ENCODE measurements around the gene PTOV1.

PTOV1 gene

DNA sequence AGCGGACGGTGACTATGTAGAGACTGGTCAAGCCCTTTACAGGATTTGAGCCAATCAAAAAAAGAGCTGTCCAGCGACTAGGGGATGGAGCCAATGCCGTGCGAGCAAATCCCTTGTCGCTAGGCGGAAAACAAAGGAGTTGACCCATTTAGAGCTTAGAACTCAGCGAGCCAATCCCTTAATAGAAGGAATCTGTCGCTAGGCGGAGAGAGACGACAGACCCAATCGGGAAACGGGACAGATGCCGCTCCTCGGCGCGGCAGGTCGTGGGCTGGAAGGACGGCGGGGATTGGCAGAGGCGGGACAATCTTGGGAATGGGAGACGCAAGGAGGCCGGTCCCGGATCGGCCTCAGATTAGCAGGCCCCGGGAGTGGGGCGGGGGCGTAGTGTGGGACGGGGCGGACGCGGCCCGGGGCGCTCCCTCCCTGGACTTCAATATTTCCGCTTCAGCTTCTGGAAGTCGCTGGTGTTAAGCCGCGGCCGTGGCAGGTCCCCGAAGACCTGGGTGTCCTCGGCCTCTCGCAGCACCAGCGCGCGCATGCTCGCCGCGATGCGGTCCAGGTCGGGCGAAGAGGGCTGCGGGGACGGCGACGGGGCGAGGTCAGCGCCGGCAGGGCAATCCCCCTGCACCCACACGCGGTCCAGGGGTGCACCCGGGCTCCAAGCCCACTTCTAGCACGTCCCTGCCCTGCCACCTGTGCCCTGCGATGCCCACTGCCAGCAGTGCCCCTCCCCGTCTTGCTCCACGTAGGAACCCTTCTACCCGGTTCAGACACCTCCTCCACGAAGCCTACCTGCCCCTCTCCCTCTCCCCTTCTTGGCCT lies 18.7 kb downstream of the PTOV1 start (continued):
- TF ChIP-seq ZNF175 (tag by site-specific recombination; IDR thresholded peaks at IDR 0.05), result no peak
- TF ChIP-seq ZNF701 (tag by site-specific recombination; IDR thresholded peaks at IDR 0.05), result no peak
- no peak for TF ChIP-seq ZNF571 (tag by site-specific recombination; IDR thresholded peaks at IDR 0.05)
- TF ChIP-seq, protein P1, sequence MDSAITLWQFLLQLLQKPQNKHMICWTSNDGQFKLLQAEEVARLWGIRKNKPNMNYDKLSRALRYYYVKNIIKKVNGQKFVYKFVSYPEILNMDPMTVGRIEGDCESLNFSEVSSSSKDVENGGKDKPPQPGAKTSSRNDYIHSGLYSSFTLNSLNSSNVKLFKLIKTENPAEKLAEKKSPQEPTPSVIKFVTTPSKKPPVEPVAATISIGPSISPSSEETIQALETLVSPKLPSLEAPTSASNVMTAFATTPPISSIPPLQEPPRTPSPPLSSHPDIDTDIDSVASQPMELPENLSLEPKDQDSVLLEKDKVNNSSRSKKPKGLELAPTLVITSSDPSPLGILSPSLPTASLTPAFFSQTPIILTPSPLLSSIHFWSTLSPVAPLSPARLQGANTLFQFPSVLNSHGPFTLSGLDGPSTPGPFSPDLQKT (IDR thresholded peaks at IDR 0.05; ENCODE audit: borderline replicate concordance, low read depth, low read length), result no peak
- TF ChIP-seq, protein P2, sequence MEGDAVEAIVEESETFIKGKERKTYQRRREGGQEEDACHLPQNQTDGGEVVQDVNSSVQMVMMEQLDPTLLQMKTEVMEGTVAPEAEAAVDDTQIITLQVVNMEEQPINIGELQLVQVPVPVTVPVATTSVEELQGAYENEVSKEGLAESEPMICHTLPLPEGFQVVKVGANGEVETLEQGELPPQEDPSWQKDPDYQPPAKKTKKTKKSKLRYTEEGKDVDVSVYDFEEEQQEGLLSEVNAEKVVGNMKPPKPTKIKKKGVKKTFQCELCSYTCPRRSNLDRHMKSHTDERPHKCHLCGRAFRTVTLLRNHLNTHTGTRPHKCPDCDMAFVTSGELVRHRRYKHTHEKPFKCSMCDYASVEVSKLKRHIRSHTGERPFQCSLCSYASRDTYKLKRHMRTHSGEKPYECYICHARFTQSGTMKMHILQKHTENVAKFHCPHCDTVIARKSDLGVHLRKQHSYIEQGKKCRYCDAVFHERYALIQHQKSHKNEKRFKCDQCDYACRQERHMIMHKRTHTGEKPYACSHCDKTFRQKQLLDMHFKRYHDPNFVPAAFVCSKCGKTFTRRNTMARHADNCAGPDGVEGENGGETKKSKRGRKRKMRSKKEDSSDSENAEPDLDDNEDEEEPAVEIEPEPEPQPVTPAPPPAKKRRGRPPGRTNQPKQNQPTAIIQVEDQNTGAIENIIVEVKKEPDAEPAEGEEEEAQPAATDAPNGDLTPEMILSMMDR (tag by site-specific recombination; IDR thresholded peaks at IDR 0.05), result peak; percentile 27; the same call in 1 of the 2 replicates
- TF ChIP-seq, protein P3, sequence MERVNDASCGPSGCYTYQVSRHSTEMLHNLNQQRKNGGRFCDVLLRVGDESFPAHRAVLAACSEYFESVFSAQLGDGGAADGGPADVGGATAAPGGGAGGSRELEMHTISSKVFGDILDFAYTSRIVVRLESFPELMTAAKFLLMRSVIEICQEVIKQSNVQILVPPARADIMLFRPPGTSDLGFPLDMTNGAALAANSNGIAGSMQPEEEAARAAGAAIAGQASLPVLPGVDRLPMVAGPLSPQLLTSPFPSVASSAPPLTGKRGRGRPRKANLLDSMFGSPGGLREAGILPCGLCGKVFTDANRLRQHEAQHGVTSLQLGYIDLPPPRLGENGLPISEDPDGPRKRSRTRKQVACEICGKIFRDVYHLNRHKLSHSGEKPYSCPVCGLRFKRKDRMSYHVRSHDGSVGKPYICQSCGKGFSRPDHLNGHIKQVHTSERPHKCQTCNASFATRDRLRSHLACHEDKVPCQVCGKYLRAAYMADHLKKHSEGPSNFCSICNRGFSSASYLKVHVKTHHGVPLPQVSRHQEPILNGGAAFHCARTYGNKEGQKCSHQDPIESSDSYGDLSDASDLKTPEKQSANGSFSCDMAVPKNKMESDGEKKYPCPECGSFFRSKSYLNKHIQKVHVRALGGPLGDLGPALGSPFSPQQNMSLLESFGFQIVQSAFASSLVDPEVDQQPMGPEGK (tag by site-specific recombination; IDR thresholded peaks at IDR 0.05), result peak; percentile 69
- peak; percentile 67 for TF ChIP-seq ZNF335 (tag by site-specific recombination; conservative IDR thresholded peaks at IDR 0.05)
- no peak for TF ChIP-seq ZNF174 (tag by site-specific recombination; IDR thresholded peaks at IDR 0.05)
- TF ChIP-seq ZNF221 (tag by site-specific recombination; IDR thresholded peaks at IDR 0.05; ENCODE audit: borderline replicate concordance), result no peak
- no peak for TF ChIP-seq ZNF138 (tag by site-specific recombination; IDR thresholded peaks at IDR 0.05; ENCODE audit: borderline replicate concordance)
- TF ChIP-seq SP3 (tag by site-specific recombination; IDR thresholded peaks at IDR 0.05), result peak; percentile 85
- TF ChIP-seq KLF8 (tag by site-specific recombination; IDR thresholded peaks at IDR 0.05), result peak; percentile 96
- TF ChIP-seq, protein P4, sequence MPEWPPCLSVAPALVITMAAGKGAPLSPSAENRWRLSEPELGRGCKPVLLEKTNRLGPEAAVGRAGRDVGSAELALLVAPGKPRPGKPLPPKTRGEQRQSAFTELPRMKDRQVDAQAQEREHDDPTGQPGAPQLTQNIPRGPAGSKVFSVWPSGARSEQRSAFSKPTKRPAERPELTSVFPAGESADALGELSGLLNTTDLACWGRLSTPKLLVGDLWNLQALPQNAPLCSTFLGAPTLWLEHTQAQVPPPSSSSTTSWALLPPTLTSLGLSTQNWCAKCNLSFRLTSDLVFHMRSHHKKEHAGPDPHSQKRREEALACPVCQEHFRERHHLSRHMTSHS (tag by site-specific recombination; IDR thresholded peaks at IDR 0.05), result no peak
- no peak for TF ChIP-seq ZNF426 (tag by site-specific recombination; IDR thresholded peaks at IDR 0.05)
- TF ChIP-seq, protein P5, sequence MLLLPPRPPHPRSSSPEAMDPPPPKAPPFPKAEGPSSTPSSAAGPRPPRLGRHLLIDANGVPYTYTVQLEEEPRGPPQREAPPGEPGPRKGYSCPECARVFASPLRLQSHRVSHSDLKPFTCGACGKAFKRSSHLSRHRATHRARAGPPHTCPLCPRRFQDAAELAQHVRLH (tag by site-specific recombination; IDR thresholded peaks at IDR 0.05), result peak; percentile 94
- peak; percentile 24; the same call in 1 of the 2 replicates for TF ChIP-seq ZNF391 (tag by site-specific recombination; IDR thresholded peaks at IDR 0.05; ENCODE audit: borderline replicate concordance, low read depth)
- TF ChIP-seq, protein P6, sequence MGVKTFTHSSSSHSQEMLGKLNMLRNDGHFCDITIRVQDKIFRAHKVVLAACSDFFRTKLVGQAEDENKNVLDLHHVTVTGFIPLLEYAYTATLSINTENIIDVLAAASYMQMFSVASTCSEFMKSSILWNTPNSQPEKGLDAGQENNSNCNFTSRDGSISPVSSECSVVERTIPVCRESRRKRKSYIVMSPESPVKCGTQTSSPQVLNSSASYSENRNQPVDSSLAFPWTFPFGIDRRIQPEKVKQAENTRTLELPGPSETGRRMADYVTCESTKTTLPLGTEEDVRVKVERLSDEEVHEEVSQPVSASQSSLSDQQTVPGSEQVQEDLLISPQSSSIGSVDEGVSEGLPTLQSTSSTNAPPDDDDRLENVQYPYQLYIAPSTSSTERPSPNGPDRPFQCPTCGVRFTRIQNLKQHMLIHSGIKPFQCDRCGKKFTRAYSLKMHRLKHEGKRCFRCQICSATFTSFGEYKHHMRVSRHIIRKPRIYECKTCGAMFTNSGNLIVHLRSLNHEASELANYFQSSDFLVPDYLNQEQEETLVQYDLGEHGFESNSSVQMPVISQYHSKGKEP (tag by site-specific recombination; IDR thresholded peaks at IDR 0.05), result no peak
- peak; percentile 39; the same call in 1 of the 2 replicates for TF ChIP-seq ZNF2 (tag by site-specific recombination; IDR thresholded peaks at IDR 0.05)
- no peak for TF ChIP-seq ZNF19 (tag by site-specific recombination; IDR thresholded peaks at IDR 0.05; ENCODE audit: low read depth)
- TF ChIP-seq ZNF660 (tag by site-specific recombination; IDR thresholded peaks at IDR 0.05), result peak; percentile 48; the same call in 1 of the 2 replicates
- no peak for TF ChIP-seq ZNF341 (tag by site-specific recombination; IDR thresholded peaks at IDR 0.05; ENCODE audit: low read depth)
- no peak for TF ChIP-seq ZNF274 (IDR thresholded peaks at IDR 0.05; ENCODE audit: low read length)
- no peak for TF ChIP-seq ZNF274 (tag by site-specific recombination; IDR thresholded peaks at IDR 0.05; ENCODE audit: borderline replicate concordance)
- TF ChIP-seq ZBTB20 (tag by site-specific recombination; IDR thresholded peaks at IDR 0.05), result peak; percentile 78
- peak; percentile 97 for TF ChIP-seq SP2 (tag by site-specific recombination; IDR thresholded peaks at IDR 0.05)
- TF ChIP-seq GLIS1 (tag by site-specific recombination; IDR thresholded peaks at IDR 0.05), result peak; percentile 60
- 0 out of 2 replicates have a peak, but pooled peaks have one; percentile 14 for TF ChIP-seq KLF16 (tag by site-specific recombination; IDR thresholded peaks at IDR 0.05)
- TF ChIP-seq, protein P7, sequence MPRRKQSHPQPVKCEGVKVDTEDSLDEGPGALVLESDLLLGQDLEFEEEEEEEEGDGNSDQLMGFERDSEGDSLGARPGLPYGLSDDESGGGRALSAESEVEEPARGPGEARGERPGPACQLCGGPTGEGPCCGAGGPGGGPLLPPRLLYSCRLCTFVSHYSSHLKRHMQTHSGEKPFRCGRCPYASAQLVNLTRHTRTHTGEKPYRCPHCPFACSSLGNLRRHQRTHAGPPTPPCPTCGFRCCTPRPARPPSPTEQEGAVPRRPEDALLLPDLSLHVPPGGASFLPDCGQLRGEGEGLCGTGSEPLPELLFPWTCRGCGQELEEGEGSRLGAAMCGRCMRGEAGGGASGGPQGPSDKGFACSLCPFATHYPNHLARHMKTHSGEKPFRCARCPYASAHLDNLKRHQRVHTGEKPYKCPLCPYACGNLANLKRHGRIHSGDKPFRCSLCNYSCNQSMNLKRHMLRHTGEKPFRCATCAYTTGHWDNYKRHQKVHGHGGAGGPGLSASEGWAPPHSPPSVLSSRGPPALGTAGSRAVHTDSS (tag by site-specific recombination; IDR thresholded peaks at IDR 0.05), result no peak
- peak; percentile 62; the same call in 1 of the 2 replicates for TF ChIP-seq KLF7 (tag by site-specific recombination; IDR thresholded peaks at IDR 0.05; ENCODE audit: borderline replicate concordance)
- no peak for TF ChIP-seq ZBTB7A (tag by site-specific recombination; IDR thresholded peaks at IDR 0.05; ENCODE audit: low read depth)
- no peak for TF ChIP-seq ZNF302 (tag by site-specific recombination; IDR thresholded peaks at IDR 0.05; ENCODE audit: low read depth)

All from HEK293 (cell line).